Suprapubic skin (tissue), 4 donors: ENCODE measurements around the gene KDM5B. TPM values are rescaled to one million over a fixed set of nuclear protein-coding genes. Genes with fewer than 3 reads are reported as not detected.

Experiments used
- DNase-seq, 2 donors: peaks; one replicate each; pipeline ENCODE4 v3.0.0-alpha.2; 2019; ENCODE audit warnings: low spot score in 2 of 2
- H3K27ac ChIP-seq: fragments of 200-600 bp; sonication (generic); one replicate; pipeline ENCODE4 v1.5.1; 2019
- H3K27me3 ChIP-seq: fragments of 200-600 bp; sonication (generic); one replicate; pipeline ENCODE4 v1.5.1; 2019
- H3K36me3 ChIP-seq: fragments of 200-600 bp; sonication (generic); one replicate; pipeline ENCODE4 v1.5.1; 2019
- H3K4me1 ChIP-seq: fragments of 200-600 bp; sonication (generic); one replicate; pipeline ENCODE4 v1.5.1; 2019
- H3K4me3 ChIP-seq: fragments of 200-600 bp; sonication (generic); one replicate; pipeline ENCODE4 v1.5.1; 2019; ENCODE audit warnings: mild to moderate bottlenecking
- H3K9me3 ChIP-seq: fragments of 200-600 bp; sonication (generic); one replicate; pipeline ENCODE4 v1.5.1; 2019
- EP300 ChIP-seq: sonication (generic); formaldehyde crosslinking; IDR thresholded peaks from one replicate; pipeline ENCODE4 v1.6.1; 2017; ENCODE audit warnings: antibody characterized with exemption
- POLR2A ChIP-seq, 2 donors: fragments of 450-650 bp; IDR thresholded peaks; one replicate each; pipeline ENCODE4 v1.6.1; 2017; ENCODE audit warnings: antibody characterized with exemption in 2 of 2, mild to moderate bottlenecking in 2 of 2, moderate library complexity in 2 of 2
- POLR2AphosphoS5 ChIP-seq, 3 donors: sonication (generic); formaldehyde crosslinking; IDR thresholded peaks; one replicate each; pipeline ENCODE4 v1.6.1; 2017; ENCODE audit warnings: antibody characterized with exemption in 3 of 3
- WGBS: methylation state at CpG from one replicate; pipeline ENCODE4 v1.1.5; 2018; 5-methylcytosine and 5-hydroxymethylcytosine counted together
- total RNA-seq, 4 donors: library from RNA; depleted of rRNA; stranded (reverse); fragments of >200 nt; gene quantifications; one replicate each; pipeline ENCODE4 v1.1.0, GENCODE V29; 2016
- TF ChIP-seq, protein P1 (sequence below), 2 donors: fragments of 200-600 bp in 1 of 2; fragments of 450-650 bp in 1 of 2; sonication (generic) in 1 of 2; IDR thresholded peaks; one replicate each; pipeline ENCODE4 v1.5.1; 2016 to 2019; ENCODE audit warnings: antibody characterized with exemption in 2 of 2, mild to moderate bottlenecking in 1 of 2, moderate library complexity in 1 of 2

KDM5B gene
- total RNA-seq, 4 donors from 2014 or later: 76.1 to 165 (median 89.4) TPM

DNA sequence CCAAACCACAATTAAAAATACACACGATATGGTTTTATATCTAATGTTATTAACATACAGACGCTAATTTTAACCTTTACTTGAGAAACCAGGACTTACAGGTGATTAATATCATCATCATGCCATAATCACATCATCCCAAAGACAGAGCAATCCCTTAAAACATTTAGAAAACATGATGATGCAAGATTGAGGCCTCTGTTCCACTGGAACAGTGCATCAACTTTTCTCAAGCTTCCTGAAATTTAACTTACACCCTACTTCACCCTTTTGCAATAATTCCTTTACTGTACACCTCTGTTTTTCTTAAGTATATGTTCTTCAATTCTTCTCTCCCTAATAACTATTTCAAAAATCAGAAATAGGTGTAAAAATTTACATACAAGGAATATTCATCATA lies 38.1 kb downstream of the KDM5B start:
- TF ChIP-seq EP300: no peak
- TF ChIP-seq POLR2A (IDR thresholded peaks at IDR 0.05): no peak
- TF ChIP-seq POLR2AphosphoS5 (IDR thresholded peaks at IDR 0.05): no peak
- TF ChIP-seq, protein P1, sequence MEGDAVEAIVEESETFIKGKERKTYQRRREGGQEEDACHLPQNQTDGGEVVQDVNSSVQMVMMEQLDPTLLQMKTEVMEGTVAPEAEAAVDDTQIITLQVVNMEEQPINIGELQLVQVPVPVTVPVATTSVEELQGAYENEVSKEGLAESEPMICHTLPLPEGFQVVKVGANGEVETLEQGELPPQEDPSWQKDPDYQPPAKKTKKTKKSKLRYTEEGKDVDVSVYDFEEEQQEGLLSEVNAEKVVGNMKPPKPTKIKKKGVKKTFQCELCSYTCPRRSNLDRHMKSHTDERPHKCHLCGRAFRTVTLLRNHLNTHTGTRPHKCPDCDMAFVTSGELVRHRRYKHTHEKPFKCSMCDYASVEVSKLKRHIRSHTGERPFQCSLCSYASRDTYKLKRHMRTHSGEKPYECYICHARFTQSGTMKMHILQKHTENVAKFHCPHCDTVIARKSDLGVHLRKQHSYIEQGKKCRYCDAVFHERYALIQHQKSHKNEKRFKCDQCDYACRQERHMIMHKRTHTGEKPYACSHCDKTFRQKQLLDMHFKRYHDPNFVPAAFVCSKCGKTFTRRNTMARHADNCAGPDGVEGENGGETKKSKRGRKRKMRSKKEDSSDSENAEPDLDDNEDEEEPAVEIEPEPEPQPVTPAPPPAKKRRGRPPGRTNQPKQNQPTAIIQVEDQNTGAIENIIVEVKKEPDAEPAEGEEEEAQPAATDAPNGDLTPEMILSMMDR (IDR thresholded peaks at IDR 0.05): no peak
- no peak overlapping the region for H3K4me3 ChIP-seq
- no peaks in the 10 kb centered on the region for H3K4me1 ChIP-seq
- H3K36me3 ChIP-seq: peaks cover 67% of the 10 kb centered on the region
- DNase-seq: no peak
- no peaks in the 10 kb centered on the region for H3K9me3 ChIP-seq
- 91% methylated on average over 2 of the region's 2 CpGs for WGBS
- H3K27me3 ChIP-seq: no peaks in the 10 kb centered on the region
- H3K27ac ChIP-seq: no peak overlapping the region

DNA sequence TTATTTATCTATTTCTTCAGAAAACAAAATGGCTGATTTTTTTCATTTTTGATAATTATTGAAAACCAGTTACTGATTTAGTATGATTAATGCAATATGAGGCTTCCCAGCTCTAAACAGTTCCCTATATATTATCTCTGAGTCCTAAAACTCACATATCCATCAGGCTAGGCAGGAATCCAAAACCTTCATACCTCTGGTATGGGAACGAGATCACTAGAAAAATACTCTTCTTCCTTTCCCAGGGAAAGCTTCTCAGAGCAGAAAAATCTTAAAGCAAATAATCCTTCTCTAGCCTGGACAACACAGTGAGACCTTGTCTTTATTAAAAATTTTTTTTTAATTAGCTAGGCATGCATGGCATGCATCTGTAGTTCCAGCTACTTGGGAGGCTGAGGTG lies 42.5 kb downstream of the KDM5B start:
- H3K4me3 ChIP-seq: no peak overlapping the region
- TF ChIP-seq, protein P1 (IDR thresholded peaks at IDR 0.05): no peak
- TF ChIP-seq POLR2AphosphoS5 (IDR thresholded peaks at IDR 0.05) (no peak), POLR2A (IDR thresholded peaks at IDR 0.05) (no peak), EP300 (no peak)
- H3K27me3 ChIP-seq: no peaks in the 10 kb centered on the region
- H3K4me1 ChIP-seq: no peaks in the 10 kb centered on the region
- H3K27ac ChIP-seq: no peak overlapping the region
- no peaks in the 10 kb centered on the region for H3K9me3 ChIP-seq
- H3K36me3 ChIP-seq: peaks cover 63% of the 10 kb centered on the region
- WGBS: 97% methylated on average over 1 of the region's 1 CpG
- no peak for DNase-seq

DNA sequence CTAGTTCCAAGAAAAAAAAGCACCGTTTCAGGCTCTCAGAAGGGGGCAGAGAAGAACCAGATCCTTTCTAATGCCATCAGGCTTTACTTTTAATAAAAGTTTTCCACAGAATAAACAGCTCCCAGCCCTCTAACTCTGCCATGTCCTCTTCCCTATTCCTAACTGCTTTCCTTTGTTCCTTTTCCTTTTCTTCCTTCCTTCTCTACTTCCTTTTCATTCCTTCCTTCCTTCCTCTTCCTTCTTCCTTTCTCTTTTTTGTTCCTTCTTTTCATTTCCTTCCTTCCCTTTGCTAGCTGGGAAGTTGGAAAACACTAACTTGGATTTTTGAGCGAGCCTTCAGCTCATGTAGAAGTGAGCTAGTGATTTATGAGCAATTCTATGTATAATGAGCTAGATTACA lies 46.2 kb downstream of the KDM5B start:
- no peaks in the 10 kb centered on the region for H3K4me1 ChIP-seq
- no peak overlapping the region for H3K27ac ChIP-seq
- peaks cover 91% of the 10 kb centered on the region for H3K36me3 ChIP-seq
- no peak for DNase-seq
- no peak overlapping the region for H3K4me3 ChIP-seq
- WGBS: 59% methylated on average over 2 of the region's 2 CpGs
- no peaks in the 10 kb centered on the region for H3K9me3 ChIP-seq
- no peaks in the 10 kb centered on the region for H3K27me3 ChIP-seq
- no peak for TF ChIP-seq EP300
- TF ChIP-seq POLR2AphosphoS5 (IDR thresholded peaks at IDR 0.05): no peak
- TF ChIP-seq, protein P1 (IDR thresholded peaks at IDR 0.05): no peak
- no peak for TF ChIP-seq POLR2A (IDR thresholded peaks at IDR 0.05)

DNA sequence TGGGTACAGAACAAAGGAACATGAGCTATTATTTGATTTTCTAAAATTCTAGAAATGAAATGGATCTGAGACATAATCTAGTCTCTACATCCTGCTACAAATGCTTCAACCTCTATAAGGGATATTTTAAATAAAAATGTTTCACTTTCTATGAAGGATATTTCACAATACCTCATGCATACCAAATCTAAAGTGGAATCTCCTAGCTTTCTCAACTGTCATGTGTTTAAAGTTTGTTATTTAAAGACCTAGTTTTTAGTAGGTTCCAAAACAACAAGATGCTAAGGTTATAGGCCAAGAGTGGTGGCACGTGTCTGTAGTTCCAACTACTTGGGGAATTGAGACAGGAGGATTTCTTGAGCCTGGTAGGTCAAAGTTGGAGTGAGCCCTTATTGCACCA lies 47.6 kb downstream of the KDM5B start:
- WGBS: 80% methylated on average over 1 of the region's 1 CpG
- no peak overlapping the region for H3K27ac ChIP-seq
- H3K4me1 ChIP-seq: no peaks in the 10 kb centered on the region
- H3K9me3 ChIP-seq: no peaks in the 10 kb centered on the region
- no peak for DNase-seq
- H3K4me3 ChIP-seq: no peak overlapping the region
- peaks cover 91% of the 10 kb centered on the region for H3K36me3 ChIP-seq
- no peaks in the 10 kb centered on the region for H3K27me3 ChIP-seq
- no peak for TF ChIP-seq POLR2AphosphoS5 (IDR thresholded peaks at IDR 0.05)
- TF ChIP-seq, protein P1 (IDR thresholded peaks at IDR 0.05): no peak
- no peak for TF ChIP-seq EP300
- no peak for TF ChIP-seq POLR2A (IDR thresholded peaks at IDR 0.05)

DNA sequence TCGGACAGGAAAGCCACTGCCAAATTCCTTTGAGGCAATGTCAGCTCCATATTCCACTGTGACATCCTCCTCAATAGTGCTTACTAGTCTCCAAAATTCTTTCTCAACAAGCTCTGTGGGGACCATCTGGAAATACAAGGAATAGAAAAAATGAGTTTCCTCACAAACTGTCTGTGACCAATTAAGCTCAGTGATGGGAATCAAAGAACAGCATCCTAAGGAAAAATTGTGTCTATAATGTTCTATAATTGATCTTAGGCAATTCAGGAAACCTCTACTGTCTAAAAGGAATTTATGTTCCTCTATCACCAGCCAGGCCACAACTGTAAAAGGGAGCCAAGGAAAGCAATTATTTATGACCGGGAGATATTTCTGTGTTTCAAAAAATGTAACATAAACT lies 51.8 kb downstream of the KDM5B start:
- no peak for DNase-seq
- H3K27me3 ChIP-seq: no peaks in the 10 kb centered on the region
- peaks cover 96% of the 10 kb centered on the region for H3K36me3 ChIP-seq
- no peaks in the 10 kb centered on the region for H3K9me3 ChIP-seq
- H3K4me1 ChIP-seq: no peaks in the 10 kb centered on the region
- TF ChIP-seq POLR2A (IDR thresholded peaks at IDR 0.05) (no peak), EP300 (no peak), POLR2AphosphoS5 (IDR thresholded peaks at IDR 0.05) (no peak)
- TF ChIP-seq, protein P1 (IDR thresholded peaks at IDR 0.05): no peak
- 82% methylated on average over 2 of the region's 2 CpGs for WGBS
- no peak overlapping the region for H3K27ac ChIP-seq
- no peak overlapping the region for H3K4me3 ChIP-seq
